Stomach (tissue), 9 donors: ENCODE data around the gene DLEC1. TPM values are rescaled to one million over a fixed set of nuclear protein-coding genes. Genes with fewer than 3 reads are reported as not detected.

Experiments used
- DNase-seq, 2 donors: peaks; one replicate each; pipeline versions ENCODE4 v3.0.0 to v3.0.0-alpha.2; 2013 to 2019
- H3K27ac ChIP-seq, 5 donors: fragments of 200-600 bp in 4 of 5; sonication (generic) in 4 of 5; one replicate each; pipeline ENCODE4 v1.5.1; 2013 to 2019; ENCODE audit warnings: mild to moderate bottlenecking in 1 of 5, moderate library complexity in 1 of 5
- H3K27me3 ChIP-seq, 3 donors: fragments of 200-600 bp; sonication (generic); one replicate each; pipeline ENCODE4 v1.5.1; 2017 to 2019; ENCODE audit warnings: mixed run types in 1 of 3
- H3K36me3 ChIP-seq, 4 donors: fragments of 200-600 bp; sonication (generic); 1 replicate in 3 of 4; 2 replicates in 1 of 4; pipeline ENCODE4 v1.5.1; 2016 to 2019
- H3K4me1 ChIP-seq, 4 donors: fragments of 200-600 bp; sonication (generic); one replicate each; pipeline ENCODE4 v1.5.1; 2016 to 2019
- H3K4me3 ChIP-seq, 4 donors: fragments of 200-600 bp; sonication (generic) in 3 of 4; one replicate each; pipeline ENCODE4 v1.5.1; 2016 to 2019; ENCODE audit warnings: mild to moderate bottlenecking in 1 of 4
- H3K9me3 ChIP-seq, 4 donors: fragments of 200-600 bp; sonication (generic); one replicate each; pipeline ENCODE4 v1.5.1; 2016 to 2019
- CTCF ChIP-seq, 7 experiments: fragments of 450-650 bp in 4 of 7; fragments of 200-600 bp in 3 of 7; sonication (generic) in 3 of 7; IDR thresholded peaks; one replicate each; pipeline ENCODE4 v1.5.1; 2016 to 2019; ENCODE audit warnings: antibody characterized with exemption in 7 of 7, control low read depth in 2 of 7, mild to moderate bottlenecking in 1 of 7
- EP300 ChIP-seq: sonication (generic); formaldehyde crosslinking; IDR thresholded peaks from one replicate; pipeline ENCODE4 v1.6.1; 2017; ENCODE audit warnings: antibody characterized with exemption
- POLR2A ChIP-seq, 4 donors: fragments of 450-650 bp; IDR thresholded peaks; one replicate each; pipeline ENCODE4 v1.6.1; 2016; ENCODE audit warnings: antibody characterized with exemption in 4 of 4, control low read depth in 2 of 4, mild to moderate bottlenecking in 1 of 4, moderate library complexity in 1 of 4
- POLR2AphosphoS5 ChIP-seq, 3 donors: sonication (generic); formaldehyde crosslinking; IDR thresholded peaks; one replicate each; pipeline ENCODE4 v1.6.1; 2016; ENCODE audit warnings: antibody characterized with exemption in 3 of 3
- WGBS, 5 donors: extraction: QIAGEN DNeasy Blood & Tissue Kit in 3 of 5; methylation state at CpG; one replicate each; pipeline versions ENCODE4 v1.1.5 to v1.1.7; 2013 to 2018; 5-methylcytosine and 5-hydroxymethylcytosine counted together
- intact Hi-C: fragments of 100-400 bp; cut with DNase I; formaldehyde crosslinking; loops from one replicate; pipeline ENCODE4 v1.15.1; 2023; ENCODE audit warnings: low total_unique reads
- polyA plus RNA-seq, 3 donors: library from polyadenylated mRNA; stranded (reverse); fragments of 200-250 nt; gene quantifications; one replicate each; pipeline ENCODE4 v1.2.3, GENCODE V29; 2013
- total RNA-seq, 5 donors: library from RNA; depleted of rRNA; stranded (reverse); fragments of >200 nt; gene quantifications; one replicate each; pipeline versions ENCODE4 v1.1.0 to v1.2.3, GENCODE V29; 2014 to 2016
- donor health status: healthy with polysubstance abuse.
- donor health status: Bipolar disorder and iron deficiency.
- donor health status: healthy.

Gene DLEC1
- total and polyA plus RNA-seq, 8 donors: 0.12 to 1.5 (median 0.31) TPM; not detected in 3

GRCh38 chr3:38129058-38129457, 90.0 kb downstream of the DLEC1 start:
- intact Hi-C loops: loop anchor here (10.0 kb wide), 1 partner anchor 346 kb away; no protein-coding TSS in a partner anchor
- DNase-seq: peak in 1 of 2 donors; percentile 28
- peaks cover 80 to 100% (median 100%) of the 10 kb centered on the region in 4 donors for H3K36me3 ChIP-seq
- no peaks in the 10 kb centered on the region for H3K27me3 ChIP-seq
- H3K27ac ChIP-seq: peak overlapping the region in 1 of 5 donors; percentile 3
- 51 to 88% (median 74%) methylated on average over 5 of the region's 5 CpGs for WGBS, 5 donors
- no peak overlapping the region for H3K4me3 ChIP-seq
- peaks cover 18 to 58% (median 30%) of the 10 kb centered on the region in 4 donors for H3K4me1 ChIP-seq
- TF ChIP-seq CTCF (IDR thresholded peaks at IDR 0.05) (no peak), POLR2A (IDR thresholded peaks at IDR 0.05) (no peak), POLR2AphosphoS5 (IDR thresholded peaks at IDR 0.05) (no peak), EP300 (no peak)
- H3K9me3 ChIP-seq: no peaks in the 10 kb centered on the region

- 57 to 67% (median 65%) methylated on average over 3 of the region's 3 CpGs for WGBS, 5 donors
- H3K27ac ChIP-seq: peak overlapping the region in 1 of 5 donors; percentile 20
- intact Hi-C loops: no loop called here
- no peaks in the 10 kb centered on the region for H3K9me3 ChIP-seq
- peak; percentile 23 to 33 for DNase-seq
- H3K27me3 ChIP-seq: no peaks in the 10 kb centered on the region
- TF ChIP-seq EP300 (no peak), CTCF (IDR thresholded peaks at IDR 0.05) (no peak), POLR2AphosphoS5 (IDR thresholded peaks at IDR 0.05) (no peak), POLR2A (IDR thresholded peaks at IDR 0.05) (no peak)
- peaks cover 29 to 74% (median 46%) of the 10 kb centered on the region in 4 donors for H3K4me1 ChIP-seq
- H3K36me3 ChIP-seq: peaks cover 67 to 94% (median 90%) of the 10 kb centered on the region in 4 donors
- no peak overlapping the region for H3K4me3 ChIP-seq
These were observed 91.6 kb downstream of the DLEC1 start for GRCh38 chr3:38130631-38131065.

- peak; percentile 25 to 51 for DNase-seq
These were observed 92.8 kb downstream of the DLEC1 start for GRCh38 chr3:38131621-38132369.

GRCh38 chr3:38133209-38133556, 94.2 kb downstream of the DLEC1 start:
- Histone ChIP-seq H3K36me3 (peaks cover 41 to 69% (median 65%) of the 10 kb centered on the region in 4 donors), H3K4me1 (peaks cover 40 to 84% (median 60%) of the 10 kb centered on the region in 4 donors), H3K27me3 (no peaks in the 10 kb centered on the region), H3K27ac (peak overlapping the region in 4 of 5 donors; percentile 42 to 98 (median 61)), H3K9me3 (no peaks in the 10 kb centered on the region), H3K4me3 (no peak overlapping the region)
- WGBS, 5 donors: 65 to 87% (median 74%) methylated on average over 3 of the region's 3 CpGs
- intact Hi-C loops: no loop called here
- no peak for DNase-seq
- no peak for TF ChIP-seq CTCF (IDR thresholded peaks at IDR 0.05)
- TF ChIP-seq POLR2A (IDR thresholded peaks at IDR 0.05): no peak
- no peak for TF ChIP-seq EP300
- no peak for TF ChIP-seq POLR2AphosphoS5 (IDR thresholded peaks at IDR 0.05)

More at GRCh38 chr3:38131621-38132369, 92.8 kb downstream of the DLEC1 start:
- H3K36me3 ChIP-seq: peaks cover 55 to 83% (median 79%) of the 10 kb centered on the region in 4 donors
- intact Hi-C loops: no loop called here
- no peak overlapping the region for H3K4me3 ChIP-seq
- peaks cover 34 to 79% (median 53%) of the 10 kb centered on the region in 4 donors for H3K4me1 ChIP-seq
- TF ChIP-seq POLR2AphosphoS5 (IDR thresholded peaks at IDR 0.05): no peak
- no peak for TF ChIP-seq CTCF (IDR thresholded peaks at IDR 0.05)
- no peak for TF ChIP-seq EP300
- TF ChIP-seq POLR2A (IDR thresholded peaks at IDR 0.05): no peak
- no peaks in the 10 kb centered on the region for H3K9me3 ChIP-seq
- no peaks in the 10 kb centered on the region for H3K27me3 ChIP-seq
- no peak overlapping the region for H3K27ac ChIP-seq
- 69 to 75% (median 74%) methylated on average over 6 of the region's 6 CpGs for WGBS, 5 donors
